Sigmoid colon (tissue), 7 donors: ENCODE measurements around the gene TNFRSF12A. TPM values are rescaled to one million over a fixed set of nuclear protein-coding genes. Genes with fewer than 3 reads are reported as not detected.

Experiments
- DNase-seq: peaks from one replicate; pipeline ENCODE4 v3.0.0-alpha.2; 2019
- H3K27ac ChIP-seq, 4 donors: fragments of 200-600 bp; sonication (generic); one replicate each; pipeline ENCODE4 v1.5.1; 2016 to 2019; ENCODE audit warnings: mild to moderate bottlenecking in 1 of 4
- H3K27me3 ChIP-seq, 3 donors: fragments of 200-600 bp; sonication (generic); one replicate each; pipeline ENCODE4 v1.5.1; 2019; ENCODE audit warnings: mild to moderate bottlenecking in 1 of 3
- H3K36me3 ChIP-seq, 4 donors: fragments of 200-600 bp; sonication (generic); one replicate each; pipeline ENCODE4 v1.5.1; 2016 to 2019
- H3K4me1 ChIP-seq, 4 donors: fragments of 200-600 bp; sonication (generic); one replicate each; pipeline ENCODE4 v1.5.1; 2017 to 2019
- H3K4me3 ChIP-seq, 4 donors: fragments of 200-600 bp; sonication (generic); one replicate each; pipeline ENCODE4 v1.5.1; 2017 to 2019; ENCODE audit warnings: mild to moderate bottlenecking in 2 of 4, moderate library complexity in 1 of 4
- H3K9me3 ChIP-seq, 4 donors: fragments of 200-600 bp in 3 of 4; sonication (generic) in 3 of 4; one replicate each; pipeline versions ENCODE4 v1.5.1 to v1.6.1; 2013 to 2019
- EP300 ChIP-seq, 4 donors: sonication (generic); formaldehyde crosslinking; IDR thresholded peaks; one replicate each; pipeline ENCODE4 v1.6.1; 2017; ENCODE audit warnings: antibody characterized with exemption in 4 of 4
- POLR2A ChIP-seq, 2 donors: fragments of 450-650 bp; IDR thresholded peaks; one replicate each; pipeline ENCODE4 v1.6.1; 2016; ENCODE audit warnings: antibody characterized with exemption in 2 of 2, mild to moderate bottlenecking in 2 of 2, moderate library complexity in 2 of 2
- POLR2AphosphoS5 ChIP-seq, 4 donors: sonication (generic); formaldehyde crosslinking; IDR thresholded peaks; one replicate each; pipeline ENCODE4 v1.6.1; 2017; ENCODE audit warnings: antibody characterized with exemption in 4 of 4
- WGBS, 2 donors: extraction: QIAGEN DNeasy Blood & Tissue Kit; methylation state at CpG; one replicate each; pipeline ENCODE4 v1.1.7; 2013; 5-methylcytosine and 5-hydroxymethylcytosine counted together
- intact Hi-C: fragments of 100-400 bp; cut with DNase I; formaldehyde crosslinking; loops from one replicate; pipeline ENCODE4 v1.15.1; 2023
- polyA plus RNA-seq, 3 donors: library from polyadenylated mRNA; stranded (reverse); fragments of 200-250 nt; gene quantifications; one replicate each; pipeline ENCODE4 v1.2.3, GENCODE V29; 2013
- total RNA-seq, 4 donors: library from RNA; depleted of rRNA; stranded (reverse); fragments of >200 nt; gene quantifications; one replicate each; pipeline ENCODE4 v1.1.0, GENCODE V29; 2016
- TF ChIP-seq, protein P1 (sequence below), 4 experiments: fragments of 450-650 bp in 3 of 4; fragments of 200-600 bp in 1 of 4; IDR thresholded peaks; one replicate each; pipeline ENCODE4 v1.5.1; 2016 to 2019; ENCODE audit warnings: antibody characterized with exemption in 4 of 4, mild to moderate bottlenecking in 3 of 4, moderate library complexity in 2 of 4
- donor health status: healthy with polysubstance abuse.
- donor health status: Bipolar disorder and iron deficiency.
- donor health status: healthy.

The TNFRSF12A gene
- total and polyA plus RNA-seq, 7 donors = 6.1 to 78.2 (median 10.3) TPM

DNA sequence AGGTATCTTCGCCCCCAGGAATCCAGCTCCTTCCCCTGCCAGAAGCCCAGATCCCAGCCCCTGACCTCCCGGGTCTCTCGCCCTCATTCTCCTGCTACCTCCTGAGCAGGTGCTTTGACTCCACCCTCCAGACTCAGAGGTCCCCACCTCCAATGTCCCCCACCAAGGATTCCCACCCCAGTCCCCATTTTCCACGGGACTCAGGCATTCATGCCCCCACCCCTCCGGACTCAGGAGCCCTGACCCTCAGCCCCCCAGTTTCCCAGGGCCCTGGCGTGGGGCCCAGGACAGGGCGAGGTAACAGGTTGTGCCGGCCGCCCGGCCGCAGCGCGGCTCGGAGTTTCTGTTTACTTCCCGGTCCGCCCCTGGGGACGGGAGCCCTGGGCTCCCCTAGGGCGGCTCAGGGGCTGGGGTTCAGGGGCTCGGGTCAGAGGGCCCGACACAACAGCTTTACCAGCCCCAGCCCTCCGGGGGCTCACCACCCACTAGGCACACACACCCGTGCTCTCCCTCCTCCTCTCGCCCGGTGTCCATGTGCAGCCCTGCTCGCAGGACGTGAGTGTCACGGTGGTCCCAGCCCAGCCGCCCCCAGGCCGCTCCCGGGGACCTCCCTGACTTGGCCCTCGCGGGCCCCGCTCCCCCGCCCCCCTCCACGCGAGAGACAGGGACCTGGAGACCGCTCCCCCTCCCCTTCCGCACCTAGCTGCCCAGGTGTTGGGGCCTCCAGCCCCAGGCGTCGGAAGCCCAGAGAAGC, 16.0 kb downstream of the TNFRSF12A start:
- Histone ChIP-seq H3K4me1 (peaks cover 0 to 11% (median 7%) of the 10 kb centered on the region in 4 donors), H3K4me3 (peak overlapping the region in 2 of 4 donors; percentile 1 to 20), H3K36me3 (no peaks in the 10 kb centered on the region), H3K27ac (peak overlapping the region in 1 of 4 donors; percentile 18), H3K27me3 (peaks cover 38 to 100% (median 79%) of the 10 kb centered on the region in 3 donors), H3K9me3 (no peaks in the 10 kb centered on the region)
- no peak for TF ChIP-seq EP300 (IDR thresholded peaks at IDR 0.05)
- TF ChIP-seq, protein P1, sequence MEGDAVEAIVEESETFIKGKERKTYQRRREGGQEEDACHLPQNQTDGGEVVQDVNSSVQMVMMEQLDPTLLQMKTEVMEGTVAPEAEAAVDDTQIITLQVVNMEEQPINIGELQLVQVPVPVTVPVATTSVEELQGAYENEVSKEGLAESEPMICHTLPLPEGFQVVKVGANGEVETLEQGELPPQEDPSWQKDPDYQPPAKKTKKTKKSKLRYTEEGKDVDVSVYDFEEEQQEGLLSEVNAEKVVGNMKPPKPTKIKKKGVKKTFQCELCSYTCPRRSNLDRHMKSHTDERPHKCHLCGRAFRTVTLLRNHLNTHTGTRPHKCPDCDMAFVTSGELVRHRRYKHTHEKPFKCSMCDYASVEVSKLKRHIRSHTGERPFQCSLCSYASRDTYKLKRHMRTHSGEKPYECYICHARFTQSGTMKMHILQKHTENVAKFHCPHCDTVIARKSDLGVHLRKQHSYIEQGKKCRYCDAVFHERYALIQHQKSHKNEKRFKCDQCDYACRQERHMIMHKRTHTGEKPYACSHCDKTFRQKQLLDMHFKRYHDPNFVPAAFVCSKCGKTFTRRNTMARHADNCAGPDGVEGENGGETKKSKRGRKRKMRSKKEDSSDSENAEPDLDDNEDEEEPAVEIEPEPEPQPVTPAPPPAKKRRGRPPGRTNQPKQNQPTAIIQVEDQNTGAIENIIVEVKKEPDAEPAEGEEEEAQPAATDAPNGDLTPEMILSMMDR (IDR thresholded peaks at IDR 0.05) = no peak
- no peak for TF ChIP-seq POLR2A (IDR thresholded peaks at IDR 0.05)
- TF ChIP-seq POLR2AphosphoS5 (IDR thresholded peaks at IDR 0.05) = no peak
- no peak for DNase-seq
- intact Hi-C loops = no loop called here
- 2 to 3% methylated on average over 40 of the region's 40 CpGs for WGBS, 2 donors

DNA sequence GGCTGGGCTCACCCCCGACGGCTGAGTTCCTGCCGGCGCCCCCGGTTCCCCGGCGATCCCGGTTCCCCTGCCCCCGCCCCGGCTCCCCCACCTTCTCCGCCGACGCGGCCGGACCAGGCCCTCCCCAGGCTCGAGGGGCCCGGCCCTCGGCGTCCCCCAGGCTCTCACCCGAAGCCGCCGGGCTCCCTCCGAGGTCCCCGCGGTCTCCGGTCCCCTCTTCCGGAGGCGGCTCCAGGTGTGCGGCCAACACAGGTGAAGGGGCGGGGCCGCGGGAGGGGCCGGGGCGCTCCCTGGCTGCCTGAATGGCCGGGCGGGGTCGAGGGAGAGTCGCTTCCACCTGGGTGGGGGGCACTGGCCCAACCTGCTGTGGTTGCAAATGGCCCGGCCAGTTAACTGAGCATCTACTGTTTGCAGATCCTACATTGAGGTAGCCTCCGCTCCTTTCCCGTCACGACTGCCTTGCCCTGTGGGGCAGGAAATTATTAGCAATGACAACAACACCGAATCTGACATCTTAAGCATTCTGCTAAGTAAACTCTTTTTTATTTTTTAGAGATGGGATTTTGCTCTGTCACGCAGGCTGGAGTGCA, 16.7 kb downstream of the TNFRSF12A start, which contains the start of gene BICDL2:
BICDL2 (minus strand) TSS at position 219 of the 590 bp plus-strand sequence. CDS start 1,448 bp downstream, outside the sequence.
- Histone ChIP-seq H3K4me3 (peak within 1 kb of the TSS in 2 of 4 donors; percentile 1 to 20), H3K4me1 (peaks cover 0 to 11% (median 7%) of the 10 kb centered on the region in 4 donors), H3K27ac (peak within 1 kb of the TSS in 1 of 4 donors; percentile 18), H3K9me3 (no peaks in the 10 kb centered on the region), H3K36me3 (no peaks in the 10 kb centered on the region), H3K27me3 (peaks cover 34 to 100% (median 74%) of the 10 kb centered on the region in 3 donors)
- WGBS, 2 donors = 2 to 6% methylated on average over 44 of the region's 44 CpGs
- no peak for DNase-seq
- intact Hi-C loops = no loop called here
- TF ChIP-seq, protein P1 (IDR thresholded peaks at IDR 0.05) = no peak
- TF ChIP-seq POLR2AphosphoS5 (IDR thresholded peaks at IDR 0.05) (no peak), POLR2A (IDR thresholded peaks at IDR 0.05) (no peak)

DNA sequence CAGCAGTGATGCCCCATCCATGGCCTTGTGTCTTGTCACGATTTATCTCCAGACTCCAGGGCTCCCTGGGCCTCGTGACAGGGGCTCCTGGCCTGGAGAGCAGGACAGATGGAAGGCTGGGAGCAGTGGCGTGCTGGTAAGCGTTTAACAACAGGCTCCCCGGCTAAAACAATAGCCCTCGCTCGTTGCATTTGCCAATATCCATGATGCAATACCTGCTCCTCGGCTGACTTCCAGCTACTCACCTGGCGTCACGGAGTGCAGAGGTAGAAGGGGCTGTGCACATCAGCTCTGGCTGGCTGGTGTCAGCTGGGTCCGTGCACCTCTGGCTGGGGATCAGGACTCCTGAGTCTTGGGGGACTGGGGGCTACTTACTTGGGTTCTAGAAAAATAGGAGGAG, 18.1 kb downstream of the TNFRSF12A start:
- 13 to 38% methylated on average over 11 of the region's 11 CpGs for WGBS, 2 donors
- H3K9me3 ChIP-seq = no peaks in the 10 kb centered on the region
- peaks cover 0 to 11% (median 7%) of the 10 kb centered on the region in 4 donors for H3K4me1 ChIP-seq
- H3K27ac ChIP-seq = no peak overlapping the region
- H3K36me3 ChIP-seq = no peaks in the 10 kb centered on the region
- peaks cover 38 to 98% (median 68%) of the 10 kb centered on the region in 3 donors for H3K27me3 ChIP-seq
- DNase-seq = no peak
- H3K4me3 ChIP-seq = no peak overlapping the region
- intact Hi-C loops = no loop called here
- no peak for TF ChIP-seq POLR2A (IDR thresholded peaks at IDR 0.05)
- TF ChIP-seq, protein P1 (IDR thresholded peaks at IDR 0.05) = no peak
- TF ChIP-seq EP300 (IDR thresholded peaks at IDR 0.05) = no peak
- TF ChIP-seq POLR2AphosphoS5 (IDR thresholded peaks at IDR 0.05) = no peak

- TF ChIP-seq POLR2A (IDR thresholded peaks at IDR 0.05) (no peak), POLR2AphosphoS5 (IDR thresholded peaks at IDR 0.05) (no peak), EP300 (IDR thresholded peaks at IDR 0.05) (no peak)
- TF ChIP-seq, protein P1 (IDR thresholded peaks at IDR 0.05) = no peak
- no peaks in the 10 kb centered on the region for H3K9me3 ChIP-seq
- H3K4me3 ChIP-seq = no peak overlapping the region
- DNase-seq = no peak
- WGBS, 2 donors = 17 to 68% methylated on average over 5 of the region's 5 CpGs
- intact Hi-C loops = no loop called here
- no peak overlapping the region for H3K27ac ChIP-seq
- H3K36me3 ChIP-seq = no peaks in the 10 kb centered on the region
- peaks cover 40 to 98% (median 72%) of the 10 kb centered on the region in 3 donors for H3K27me3 ChIP-seq
- H3K4me1 ChIP-seq = peaks cover 0 to 11% (median 7%) of the 10 kb centered on the region in 4 donors
Observed at GRCh38 chr16:3038896-3039295, 18.7 kb downstream of the TNFRSF12A start.
